OCI-LY1 (cell line): Measurements from ENCODE around the gene FFAR1.

ENCODE experiments used
- H2AFZ ChIP-seq: fragments of 200-600 bp; sonication (generic), shearing (Covaris generic); 2 replicates; pipeline ENCODE4 v1.6.0; 2014; ENCODE audit warnings: antibody characterized with exemption, mild to moderate bottlenecking, low read length
- H3F3A ChIP-seq: fragments of 200-600 bp; sonication (generic), shearing (Covaris generic); 2 replicates; pipeline ENCODE4 v1.6.0; 2014; ENCODE audit warnings: mild to moderate bottlenecking, antibody characterized with exemption, low read length, moderate library complexity; ENCODE audit not compliant: insufficient read depth
- H3K27ac ChIP-seq: fragments of 200-600 bp; sonication (generic); 2 replicates; pipeline ENCODE4 v1.5.1; 2014; ENCODE audit warnings: low read length, mixed run types, mild to moderate bottlenecking, low read depth; ENCODE audit not compliant: poor library complexity, severe bottlenecking
- H3K27me3 ChIP-seq: fragments of 200-600 bp; sonication (generic); 2 replicates; pipeline ENCODE4 v1.6.0; 2014; ENCODE audit warnings: antibody characterized with exemption, mild to moderate bottlenecking, low read length, moderate library complexity; ENCODE audit not compliant: insufficient read depth
- H3K36me3 ChIP-seq: fragments of 200-600 bp; sonication (generic); 2 replicates; pipeline ENCODE4 v1.6.1; 2014; ENCODE audit warnings: mild to moderate bottlenecking, antibody characterized with exemption, low read length, moderate library complexity, mixed read lengths; ENCODE audit not compliant: insufficient read depth
- H3K4me1 ChIP-seq: fragments of 200-600 bp; sonication (generic); 2 replicates; pipeline ENCODE4 v1.5.1; 2014; ENCODE audit warnings: mild to moderate bottlenecking, low read length, moderate library complexity; ENCODE audit not compliant: insufficient read depth, severe bottlenecking
- H3K4me2 ChIP-seq: fragments of 200-600 bp; sonication (generic), shearing (Covaris generic); 2 replicates; pipeline ENCODE4 v1.6.1; 2014; ENCODE audit warnings: low read length
- H3K4me3 ChIP-seq: fragments of 200-600 bp; sonication (generic); 2 replicates; pipeline ENCODE4 v1.5.1; 2014; ENCODE audit warnings: low read length, low read depth, mild to moderate bottlenecking, mixed read lengths; ENCODE audit not compliant: poor library complexity, severe bottlenecking
- H3K79me2 ChIP-seq: fragments of 200-600 bp; shearing (Covaris generic); 2 replicates; pipeline ENCODE4 v1.6.1; 2016; ENCODE audit warnings: mixed run types, low read length, mixed read lengths; ENCODE audit not compliant: insufficient read depth
- H3K9ac ChIP-seq: fragments of 200-600 bp; sonication (generic), shearing (Covaris generic); 2 replicates; pipeline ENCODE4 v1.6.1; 2014; ENCODE audit warnings: mild to moderate bottlenecking, low read length, mixed read lengths
- H3K9me2 ChIP-seq: fragments of 200-600 bp; sonication (generic), shearing (Covaris generic); 2 replicates; pipeline ENCODE4 v1.6.1; 2014; ENCODE audit warnings: low read depth, mild to moderate bottlenecking, low read length, mixed read lengths
- H3K9me3 ChIP-seq: fragments of 200-600 bp; shearing (Covaris generic); 2 replicates; pipeline ENCODE4 v1.6.1; 2014; ENCODE audit warnings: low read length, mixed read lengths
- H4K20me1 ChIP-seq: fragments of 200-600 bp; sonication (generic), shearing (Covaris generic); 2 replicates; pipeline ENCODE4 v1.6.0; 2016; ENCODE audit warnings: mild to moderate bottlenecking, low read length; ENCODE audit not compliant: insufficient read depth
- CTCF ChIP-seq: fragments of 200-600 bp; sonication (generic), shearing (Covaris generic); IDR thresholded peaks from 2 replicates; pipeline ENCODE4 v1.5.1; 2017; ENCODE audit warnings: mild to moderate bottlenecking, antibody characterized with exemption, low read length, moderate library complexity, mixed read lengths
- EZH2 ChIP-seq: fragments of 200-600 bp; sonication (generic), shearing (Covaris generic); IDR thresholded peaks from 2 replicates; pipeline ENCODE4 v1.8.0; 2017; ENCODE audit warnings: borderline replicate concordance, mixed run types, mild to moderate bottlenecking, antibody characterized with exemption, low read length, moderate library complexity, mixed read lengths

Gene FFAR1

GRCh38 chr19:35310811-35311465 is 36.8 kb upstream of the FFAR1 start:
- Histone ChIP-seq H3K4me3 (no peak overlapping the region), H3K27me3 (0 out of 2 replicates have a peak, but pooled peaks cover 3% of the 10 kb centered on the region), H2AFZ (no peak overlapping the region), H4K20me1 (no peaks in the 10 kb centered on the region), H3K27ac (no peak overlapping the region), H3K79me2 (no peaks in the 10 kb centered on the region), H3K4me2 (no peak overlapping the region), H3K9ac (no peak overlapping the region), H3K9me2 (no peaks in the 10 kb centered on the region), H3K36me3 (no peaks in the 10 kb centered on the region), H3K4me1 (peaks cover 14% of the 10 kb centered on the region), H3K9me3 (no peaks in the 10 kb centered on the region), H3F3A (no peaks in the 10 kb centered on the region)
- TF ChIP-seq CTCF (no peak), EZH2 (no peak)

DNA sequence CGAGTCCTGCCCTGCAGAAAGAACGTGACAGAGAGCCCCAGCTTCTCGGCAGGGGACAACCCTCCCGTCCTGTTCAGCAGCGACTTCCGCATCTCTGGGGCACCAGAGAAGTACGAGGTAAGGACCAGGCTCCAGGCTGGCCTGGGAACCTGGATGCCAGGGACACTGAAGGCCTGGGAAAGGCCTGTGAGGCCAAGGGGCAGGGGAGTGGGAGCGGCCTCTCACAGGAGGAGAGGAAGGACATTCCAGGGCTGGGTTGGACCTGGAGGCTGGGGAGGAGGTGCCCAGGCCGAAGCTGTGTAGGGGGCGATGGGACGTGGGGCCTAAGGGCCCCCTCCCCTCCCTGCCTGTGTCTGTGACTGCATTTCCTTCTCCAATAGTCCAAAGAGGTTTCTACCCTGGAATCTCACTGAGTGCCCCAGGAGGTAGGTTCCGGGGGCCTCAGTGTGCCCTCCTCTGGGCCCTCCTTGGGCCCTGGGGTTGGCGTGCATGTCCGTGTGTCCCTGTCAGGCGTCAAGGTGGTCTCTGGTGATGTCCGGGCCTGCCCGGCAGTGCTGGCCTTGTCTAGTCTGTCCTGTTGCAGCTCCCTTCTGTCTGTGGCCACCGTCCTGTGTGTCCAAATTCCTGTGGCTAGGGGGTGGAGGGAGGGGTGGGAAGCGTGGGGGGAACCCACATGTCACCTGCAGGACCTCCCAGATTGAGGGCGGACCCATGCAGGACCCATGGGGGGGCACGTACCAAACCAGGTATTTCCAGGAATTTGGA is 35.6 kb upstream of the FFAR1 start:
- no peak overlapping the region for H3K4me3 ChIP-seq
- H3K4me1 ChIP-seq: peaks cover 22% of the 10 kb centered on the region
- no peaks in the 10 kb centered on the region for H4K20me1 ChIP-seq
- no peaks in the 10 kb centered on the region for H3K9me3 ChIP-seq
- H3K27ac ChIP-seq: no peak overlapping the region
- no peak overlapping the region for H2AFZ ChIP-seq
- TF ChIP-seq EZH2: no peak
- TF ChIP-seq CTCF: no peak
- H3K4me2 ChIP-seq: no peak overlapping the region
- no peak overlapping the region for H3K9ac ChIP-seq
- H3K79me2 ChIP-seq: no peaks in the 10 kb centered on the region
- H3K9me2 ChIP-seq: no peaks in the 10 kb centered on the region
- H3K27me3 ChIP-seq: 0 out of 2 replicates have a peak, but pooled peaks cover 3% of the 10 kb centered on the region
- H3F3A ChIP-seq: no peaks in the 10 kb centered on the region
- no peaks in the 10 kb centered on the region for H3K36me3 ChIP-seq

- Histone ChIP-seq H3K4me2 (no peak overlapping the region), H3K9me2 (no peaks in the 10 kb centered on the region), H3K4me3 (no peak overlapping the region), H3K79me2 (no peaks in the 10 kb centered on the region), H3K27me3 (0 out of 2 replicates have a peak, but pooled peaks cover 3% of the 10 kb centered on the region), H3K27ac (no peak overlapping the region), H3K9ac (no peak overlapping the region), H3K36me3 (no peaks in the 10 kb centered on the region), H2AFZ (no peak overlapping the region), H3F3A (no peaks in the 10 kb centered on the region), H3K4me1 (peaks cover 22% of the 10 kb centered on the region), H4K20me1 (no peaks in the 10 kb centered on the region), H3K9me3 (no peaks in the 10 kb centered on the region)
- TF ChIP-seq CTCF: no peak
- TF ChIP-seq EZH2: no peak
Observed at GRCh38 chr19:35313587-35313986, 34.1 kb upstream of the FFAR1 start.
